Endothelial cell of hepatic sinusoid (primary cell): Measurements from ENCODE around the gene NPAT.
"Not testable (repeated sequence)": the region's sequence is repeated elsewhere in the genome, so short reads cannot be mapped to it uniquely, and the experiment has no call there.

Experiments
- in situ Hi-C: cut with HindIII; loops from 2 replicates; pipeline ENCODE4 v1.10.0; 2017; ENCODE audit warnings: low sequenced_read_pairs

NPAT gene

GRCh38 chr11:108160970-108161566 is 61.4 kb downstream of the NPAT start:
- in situ Hi-C loops = no loop called here

GRCh38 chr11:108154591-108154990 is 67.8 kb downstream of the NPAT start:
- in situ Hi-C loops = no loop called here

DNA sequence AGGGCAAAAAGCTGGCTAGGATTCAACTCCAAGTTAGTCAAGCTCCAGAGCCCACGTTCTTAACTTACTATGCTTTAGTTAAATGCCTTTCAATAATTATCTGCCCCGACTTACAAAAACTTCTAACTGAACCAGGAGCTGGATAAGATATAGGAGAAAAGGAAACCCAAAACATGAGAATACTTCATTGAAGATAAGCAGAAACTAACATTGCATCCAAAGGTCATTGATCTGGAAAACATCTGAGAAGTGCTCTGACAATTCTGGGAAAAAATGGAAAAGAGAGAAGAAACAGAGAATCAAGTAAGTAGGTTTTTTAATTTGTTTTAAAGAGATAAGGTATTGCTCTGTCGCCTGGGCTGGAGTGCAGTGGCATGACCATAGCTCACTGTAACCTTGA is 73.9 kb downstream of the NPAT start:
- in situ Hi-C loops = no loop called here

DNA sequence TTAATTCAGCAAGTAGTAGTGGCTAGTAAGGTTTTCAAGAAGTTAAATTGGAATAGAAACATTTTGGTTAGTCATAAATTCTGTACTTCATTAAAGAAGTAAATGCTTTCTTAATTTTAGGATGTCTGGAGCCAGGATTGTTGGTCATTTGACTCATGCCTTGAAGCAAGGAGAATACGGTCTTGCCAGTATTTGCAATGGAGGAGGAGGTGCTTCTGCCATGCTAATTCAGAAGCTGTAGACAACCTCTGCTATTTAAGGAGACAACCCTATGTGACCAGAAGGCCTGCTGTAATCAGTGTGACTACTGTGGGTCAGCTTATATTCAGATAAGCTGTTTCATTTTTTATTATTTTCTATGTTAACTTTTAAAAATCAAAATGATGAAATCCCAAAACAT is 75.3 kb downstream of the NPAT start:
- in situ Hi-C loops = no loop called here

- in situ Hi-C loops = no loop called here
Observed at GRCh38 chr11:108144615-108145014, 77.8 kb downstream of the NPAT start.

DNA sequence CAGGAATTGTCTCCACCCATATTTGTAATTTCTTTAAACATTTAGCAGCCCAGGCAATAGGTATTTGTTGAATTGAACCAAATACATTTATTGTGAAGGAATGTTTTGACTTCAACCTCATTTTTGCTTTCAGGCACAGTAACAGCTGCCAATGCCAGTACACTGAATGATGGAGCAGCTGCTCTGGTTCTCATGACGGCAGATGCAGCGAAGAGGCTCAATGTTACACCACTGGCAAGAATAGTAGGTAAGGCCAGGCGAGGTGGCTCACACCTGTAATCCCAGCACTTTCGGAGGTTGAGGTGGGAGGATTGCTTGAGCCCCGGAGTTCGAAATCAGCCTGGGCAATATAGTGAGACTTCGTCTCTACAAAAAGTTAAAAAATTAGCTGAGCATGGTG is 80.1 kb downstream of the NPAT start:
- in situ Hi-C loops = no loop called here

DNA sequence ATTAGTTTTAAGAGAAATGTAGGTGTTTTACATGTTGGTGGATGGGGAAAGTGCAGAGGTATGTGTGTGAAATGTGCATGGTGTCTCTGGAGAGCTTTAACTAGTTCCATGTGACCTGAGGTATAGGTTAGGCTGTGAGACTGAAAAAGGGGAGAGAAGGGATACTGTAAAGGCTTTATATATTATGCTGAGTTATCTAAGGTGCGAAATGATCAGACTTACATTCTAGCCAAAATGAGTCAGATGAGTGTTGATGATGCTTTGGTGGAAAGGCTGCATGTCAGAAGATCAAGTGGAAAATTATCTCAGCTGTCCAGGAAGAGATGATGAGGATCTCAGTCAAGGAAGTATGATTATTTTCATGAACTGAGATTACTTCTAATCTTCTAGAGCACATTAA is 85.2 kb downstream of the NPAT start:
- in situ Hi-C loops = no loop called here

GRCh38 chr11:108135845-108136544 is 86.4 kb downstream of the NPAT start:
- in situ Hi-C loops = no loop called here

DNA sequence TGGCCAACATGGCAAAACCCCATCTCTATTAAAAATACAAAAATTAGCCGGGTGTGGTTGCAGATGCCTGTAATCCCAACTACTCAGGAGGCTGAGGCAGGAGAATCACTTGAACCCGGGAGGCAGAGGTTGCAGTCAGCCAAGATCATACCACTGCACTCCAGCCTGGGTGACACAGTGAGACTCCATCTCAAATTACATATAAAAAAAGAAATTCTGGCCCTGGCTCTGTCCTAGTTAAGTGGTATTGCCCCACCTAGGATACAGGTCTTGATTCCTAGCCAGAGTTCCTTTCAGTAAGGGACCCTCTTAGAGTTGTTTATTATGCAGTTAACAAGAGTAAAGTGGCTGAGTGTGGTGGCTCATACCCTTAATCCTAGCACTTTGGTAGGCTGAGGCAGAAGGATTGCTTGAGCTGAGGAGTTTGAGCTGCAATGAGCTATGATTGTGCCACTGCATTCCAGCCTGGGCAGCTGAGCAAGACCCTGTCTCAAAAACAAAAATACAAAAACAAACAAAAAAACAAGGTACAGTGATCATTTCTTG is 89.4 kb downstream of the NPAT start:
- in situ Hi-C loops = not testable (repeated sequence)

GRCh38 chr11:108131993-108132392 is 90.4 kb downstream of the NPAT start:
- in situ Hi-C loops = no loop called here

DNA sequence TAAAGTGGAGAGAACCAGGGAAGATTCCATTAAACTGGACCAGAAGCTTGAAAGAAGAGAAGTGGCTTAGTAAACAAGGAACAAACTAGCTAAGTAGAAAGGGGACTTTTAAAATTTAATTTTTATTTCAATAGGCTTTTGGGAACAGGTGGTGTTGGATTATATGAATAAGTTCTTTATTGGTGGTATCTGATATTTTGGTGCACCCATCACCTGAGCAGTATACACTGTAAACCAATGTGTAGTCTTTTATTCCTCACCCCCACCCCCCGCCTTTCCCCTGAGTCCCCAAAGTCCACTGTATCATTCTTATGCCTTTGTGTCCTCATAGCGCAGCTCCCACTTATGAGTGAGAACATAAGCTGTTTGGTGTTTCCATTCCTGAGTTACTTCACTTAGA is 93.7 kb downstream of the NPAT start:
- in situ Hi-C loops = no loop called here

DNA sequence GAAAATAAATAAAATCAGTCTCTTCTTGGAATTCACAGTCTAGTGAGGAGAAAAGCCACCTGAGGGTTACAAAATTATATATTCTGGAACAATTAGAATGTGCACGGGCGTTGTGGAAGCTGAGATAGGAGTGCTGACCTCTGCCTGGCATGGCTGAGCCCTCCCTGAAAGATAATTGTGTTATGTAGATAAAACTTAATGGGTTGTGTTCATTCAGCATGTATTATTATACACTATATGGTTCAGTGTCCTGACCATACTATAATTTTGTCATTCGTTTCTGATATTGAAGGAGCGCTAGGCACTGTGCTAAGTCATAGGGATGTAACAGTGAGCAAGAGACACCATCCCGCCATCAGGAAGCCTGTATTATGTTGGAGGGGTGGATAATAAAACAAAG is 97.3 kb downstream of the NPAT start:
- in situ Hi-C loops = no loop called here

DNA sequence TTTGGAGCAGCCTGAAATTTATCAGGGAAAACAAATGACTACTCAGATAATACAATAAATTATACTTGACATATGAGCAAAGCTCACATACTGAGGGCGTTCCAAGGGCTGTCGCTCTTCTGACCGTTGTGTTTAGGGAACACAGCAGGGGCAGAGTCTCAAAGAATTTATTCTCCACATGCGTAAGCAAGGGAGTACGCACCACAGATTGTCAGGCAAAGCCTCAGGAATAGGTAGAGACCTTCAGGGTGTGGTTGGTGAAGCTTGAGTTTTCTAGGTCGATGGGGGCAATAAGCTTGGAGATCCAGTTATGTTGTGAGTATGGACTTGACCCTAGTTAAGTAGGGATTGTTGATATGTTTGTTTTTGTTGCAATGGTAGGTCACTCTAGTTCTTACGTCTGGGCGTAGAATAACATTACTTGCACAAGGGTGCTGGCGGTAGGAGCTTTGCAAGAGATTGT is 100.2 kb downstream of the NPAT start:
- in situ Hi-C loops = loop anchor here (5.0 kb wide), 1 partner anchor 70 kb away; no protein-coding TSS in a partner anchor

DNA sequence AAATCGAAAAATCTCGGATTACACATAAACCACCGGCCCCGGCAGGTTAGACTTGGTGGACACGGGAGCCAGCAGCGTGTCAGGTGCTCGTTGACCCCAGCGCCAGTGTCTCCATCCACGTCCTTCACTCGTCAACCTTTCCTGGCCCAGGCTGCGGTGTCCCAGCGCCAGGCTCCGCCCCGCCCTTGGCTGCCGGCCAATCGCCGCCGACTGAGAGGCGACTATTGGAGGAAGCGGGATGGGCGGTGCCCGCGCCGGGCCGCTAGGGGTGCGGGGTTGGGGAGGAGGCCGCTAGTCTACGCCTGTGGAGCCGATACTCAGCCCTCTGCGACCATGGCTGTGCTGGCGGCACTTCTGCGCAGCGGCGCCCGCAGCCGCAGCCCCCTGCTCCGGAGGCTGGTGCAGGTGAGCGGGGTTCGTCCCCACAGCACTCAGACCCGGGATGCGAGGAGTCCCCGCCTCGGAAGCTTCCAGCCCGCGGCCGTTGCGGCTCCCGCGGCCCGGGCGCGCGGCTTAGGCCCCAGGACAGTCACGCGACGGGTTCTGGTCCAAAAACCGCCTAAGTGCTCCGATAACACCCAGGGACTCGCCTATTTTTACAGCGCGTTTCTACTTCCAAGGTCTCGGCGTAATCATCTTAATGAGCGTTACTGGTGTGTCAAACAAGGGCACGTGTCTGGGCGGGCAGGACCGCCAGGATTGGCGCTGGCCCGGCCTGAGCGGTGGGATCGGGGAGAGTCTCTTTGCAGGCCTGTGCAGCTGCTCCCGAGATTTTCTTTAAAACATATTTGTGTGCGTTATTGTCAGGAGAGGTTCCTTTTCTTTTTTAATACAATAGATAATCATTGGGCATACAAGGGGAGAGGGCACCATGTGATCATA is 100.9 kb downstream of the NPAT start, which contains the start of gene ACAT1:
Gene ACAT1, plus strand, starts transcription at position 294 of the 882 bp plus-strand sequence. Its CDS starts 40 bp downstream, at position 334.
- in situ Hi-C loops = loop anchor here (5.0 kb wide), 1 partner anchor 71 kb away; no protein-coding TSS in a partner anchor

DNA sequence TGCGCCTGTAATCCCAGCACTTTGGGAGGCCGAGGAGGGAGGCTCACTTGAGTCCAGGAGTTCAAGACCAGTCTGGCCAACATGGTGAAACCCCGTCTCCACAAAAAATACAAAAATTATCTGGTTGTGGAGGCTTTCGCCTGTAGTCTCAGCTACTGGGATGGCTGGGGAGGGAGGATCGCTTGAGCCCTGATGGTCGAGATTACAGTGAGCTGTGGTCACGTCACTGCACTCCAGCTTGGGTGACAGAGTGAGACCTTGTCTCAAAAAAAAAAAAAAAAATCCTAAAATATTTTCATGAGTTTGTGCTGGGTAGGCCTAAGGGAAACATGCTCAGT is 101.5 kb downstream of the NPAT start:
- in situ Hi-C loops = loop anchor here (5.0 kb wide), 1 partner anchor 71 kb away; no protein-coding TSS in a partner anchor

DNA sequence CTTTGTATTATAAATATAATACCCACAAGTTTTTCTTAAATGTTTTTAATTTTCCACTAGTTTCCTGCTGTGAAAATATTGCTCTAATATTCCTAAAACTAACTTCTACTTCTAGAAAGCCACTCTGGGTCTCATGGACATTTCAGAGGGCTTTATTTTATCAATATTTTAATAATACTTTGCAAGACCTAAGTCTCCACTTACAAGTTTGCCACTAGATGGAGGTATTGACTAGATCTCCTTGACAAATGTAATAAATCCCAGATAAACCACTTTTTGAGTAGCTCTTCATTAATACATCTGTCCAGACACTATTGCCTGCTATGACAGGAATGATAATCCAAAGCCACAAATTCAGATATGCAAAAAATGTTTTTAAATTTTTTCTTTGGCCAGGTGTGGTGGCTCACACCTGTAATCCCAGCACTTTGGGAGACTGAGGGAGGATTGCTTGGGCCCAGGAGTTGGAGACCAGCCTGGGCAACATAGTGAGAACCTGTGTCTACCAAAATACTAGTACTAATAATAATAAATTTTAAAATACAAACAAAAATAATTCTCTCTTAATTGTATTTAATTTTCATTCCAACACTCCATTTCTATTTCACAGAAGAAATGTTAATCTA is 104.6 kb downstream of the NPAT start:
- in situ Hi-C loops = no loop called here

DNA sequence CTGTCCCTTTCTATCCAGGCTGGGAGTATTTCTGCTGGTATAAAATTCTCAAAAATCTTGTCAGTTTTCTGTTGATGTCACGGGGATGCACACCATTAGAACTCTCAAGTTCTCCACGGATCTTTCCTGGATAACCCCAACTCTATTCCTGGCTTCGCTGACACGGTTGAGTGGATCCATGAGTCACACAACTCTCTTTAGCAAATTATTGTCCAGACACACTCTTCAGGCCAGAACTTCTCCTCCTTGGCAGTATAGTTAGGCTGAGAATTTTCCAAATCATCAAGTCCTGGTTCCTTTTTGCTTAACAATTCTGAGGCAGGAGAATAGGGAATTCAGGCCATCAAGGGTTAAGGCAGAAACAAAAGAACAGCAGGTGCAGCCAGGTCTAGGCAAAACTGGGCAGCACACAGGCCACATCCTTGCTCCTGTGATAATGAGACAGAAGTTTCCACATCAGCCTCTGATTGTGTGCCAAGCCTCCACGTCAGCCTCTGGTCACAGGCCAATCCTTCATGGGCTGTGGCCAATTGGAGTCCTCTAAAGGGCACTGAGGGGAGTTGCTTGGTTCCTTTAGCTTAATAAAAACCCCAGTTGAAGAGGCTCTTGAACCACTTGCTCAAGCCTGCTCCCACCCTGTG is 106.8 kb downstream of the NPAT start:
- in situ Hi-C loops = no loop called here

GRCh38 chr11:108112057-108112456 is 110.4 kb downstream of the NPAT start:
- in situ Hi-C loops = no loop called here

DNA sequence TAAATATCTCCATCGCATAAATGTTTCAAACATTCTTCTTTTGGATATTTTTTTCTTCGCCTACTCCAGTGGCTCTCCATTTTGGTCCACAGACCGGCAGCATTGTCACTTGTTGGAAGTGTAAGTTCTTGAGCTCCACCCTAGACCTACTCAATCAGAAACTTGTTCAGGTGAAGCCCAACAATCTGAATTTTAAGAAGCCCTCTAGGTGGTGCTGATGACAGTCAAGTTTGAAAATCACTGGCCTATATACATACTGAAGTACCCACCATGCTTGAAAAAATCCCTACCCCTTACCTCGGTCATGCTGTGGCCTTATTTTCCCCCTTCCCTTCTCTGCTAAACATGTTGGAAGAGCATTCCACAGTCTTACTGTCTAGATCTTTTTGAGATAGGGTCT is 111.3 kb downstream of the NPAT start:
- in situ Hi-C loops = no loop called here
